ENCODE data around the gene AHCYL2.

GRCh38 chr7:129238546-129238945, 13.7 kb downstream of the AHCYL2 start:
- no peak for TF ChIP-seq CTCF (IDR thresholded peaks at IDR 0.05)
- no peak for TF ChIP-seq POLR2A (IDR thresholded peaks at IDR 0.05)
